ENCODE results near the gene PDCL3.

- no peak for TF ChIP-seq CTCF (IDR thresholded peaks at IDR 0.05; ENCODE audit: extremely low read depth in 1 of 2, insufficient read depth in 1 of 2, low read depth in 1 of 2, low read length in 2 of 2)
- no peak for TF ChIP-seq POLR2AphosphoS5 (IDR thresholded peaks at IDR 0.05; ENCODE audit: insufficient read depth, low read depth, low read length)
- no peak for TF ChIP-seq EZH2 (IDR thresholded peaks at IDR 0.05; ENCODE audit: borderline replicate concordance, low read depth, low read length, severe bottlenecking)
- TF ChIP-seq MYC (IDR thresholded peaks at IDR 0.05; ENCODE audit: low read depth, low read length): no peak
- TF ChIP-seq POLR2A (IDR thresholded peaks at IDR 0.05; ENCODE audit: low read depth, low read length): no peak
- no peak for TF ChIP-seq JUN (IDR thresholded peaks at IDR 0.05; ENCODE audit: borderline replicate concordance, insufficient read depth, insufficient read length, low read depth)
These were observed 61.7 kb downstream of the PDCL3 start for GRCh38 chr2:100624536-100624935.
